ENCODE measurements around the gene TANC1. TPM values are rescaled to one million over a fixed set of nuclear protein-coding genes. Genes with fewer than 3 reads are reported as not detected.

Gene TANC1
- polyA plus RNA-seq, 1 donor from 2014 or later: 0.37 TPM

- Histone ChIP-seq H3K9me3 (ENCODE audit: low read length) (no peaks in the 10 kb centered on the region), H4K20me1 (ENCODE audit: insufficient read depth) (no peaks in the 10 kb centered on the region), H3K4me2 (ENCODE audit: low read length) (no peak overlapping the region), H2AFZ (ENCODE audit: low read depth, low read length) (no peak overlapping the region), H3F3A (ENCODE audit: insufficient read depth, low read length, poor library complexity, severe bottlenecking) (no peaks in the 10 kb centered on the region), H3K4me3 (ENCODE audit: low read length) (no peak overlapping the region), H3K9ac (ENCODE audit: low read length) (no peak overlapping the region), H3K36me3 (ENCODE audit: insufficient read depth, low read length) (no peaks in the 10 kb centered on the region), H3K9me2 (ENCODE audit: insufficient read depth, low read length) (no peaks in the 10 kb centered on the region), H3K79me2 (replicated peaks; ENCODE audit: insufficient read depth, low read length) (no peaks in the 10 kb centered on the region), H3K27ac (ENCODE audit: low read length) (no peak overlapping the region), H3K27me3 (ENCODE audit: insufficient read depth, low read depth, low read length) (no peaks in the 10 kb centered on the region)
- TF ChIP-seq SMC3 (conservative IDR thresholded peaks at IDR 0.05; ENCODE audit: poor library complexity) (no peak), REST (IDR thresholded peaks at IDR 0.05; ENCODE audit: borderline replicate concordance) (no peak), RAD21 (conservative IDR thresholded peaks at IDR 0.05) (no peak), POLR2AphosphoS5 (IDR thresholded peaks at IDR 0.05) (no peak), TAF1 (IDR thresholded peaks at IDR 0.05; ENCODE audit: low read depth) (no peak), CTCF (IDR thresholded peaks at IDR 0.05; ENCODE audit: poor library complexity, severe bottlenecking) (no peak), EZH2 (IDR thresholded peaks at IDR 0.05; ENCODE audit: borderline replicate concordance, insufficient read depth, low read length, poor library complexity, severe bottlenecking) (no peak), EP300 (conservative IDR thresholded peaks at IDR 0.05; ENCODE audit: poor library complexity, severe bottlenecking) (no peak), MXI1 (conservative IDR thresholded peaks at IDR 0.05; ENCODE audit: poor library complexity, severe bottlenecking) (no peak)
Observed at GRCh38 chr2:158948964-158949699, 19.3 kb upstream of the TANC1 start.

- H4K20me1 ChIP-seq (ENCODE audit: insufficient read depth): no peaks in the 10 kb centered on the region
- H3K79me2 ChIP-seq (replicated peaks; ENCODE audit: insufficient read depth, low read length): no peaks in the 10 kb centered on the region
- no peak overlapping the region for H3K4me3 ChIP-seq (ENCODE audit: low read length)
- H3F3A ChIP-seq (ENCODE audit: insufficient read depth, low read length, poor library complexity, severe bottlenecking): no peaks in the 10 kb centered on the region
- TF ChIP-seq CTCF (IDR thresholded peaks at IDR 0.05; ENCODE audit: poor library complexity, severe bottlenecking) (no peak), EZH2 (IDR thresholded peaks at IDR 0.05; ENCODE audit: borderline replicate concordance, insufficient read depth, low read length, poor library complexity, severe bottlenecking) (no peak), RAD21 (conservative IDR thresholded peaks at IDR 0.05) (no peak), TAF1 (IDR thresholded peaks at IDR 0.05; ENCODE audit: low read depth) (no peak), REST (IDR thresholded peaks at IDR 0.05; ENCODE audit: borderline replicate concordance) (no peak), EP300 (conservative IDR thresholded peaks at IDR 0.05; ENCODE audit: poor library complexity, severe bottlenecking) (no peak), MXI1 (conservative IDR thresholded peaks at IDR 0.05; ENCODE audit: poor library complexity, severe bottlenecking) (no peak), SMC3 (conservative IDR thresholded peaks at IDR 0.05; ENCODE audit: poor library complexity) (no peak), POLR2AphosphoS5 (IDR thresholded peaks at IDR 0.05) (no peak)
- no peaks in the 10 kb centered on the region for H3K9me2 ChIP-seq (ENCODE audit: insufficient read depth, low read length)
- H3K36me3 ChIP-seq (ENCODE audit: insufficient read depth, low read length): no peaks in the 10 kb centered on the region
- no peaks in the 10 kb centered on the region for H3K27me3 ChIP-seq (ENCODE audit: insufficient read depth, low read depth, low read length)
- no peak overlapping the region for H3K27ac ChIP-seq (ENCODE audit: low read length)
- no peak overlapping the region for H3K4me2 ChIP-seq (ENCODE audit: low read length)
- no peak overlapping the region for H2AFZ ChIP-seq (ENCODE audit: low read depth, low read length)
- no peak overlapping the region for H3K9ac ChIP-seq (ENCODE audit: low read length)
- no peaks in the 10 kb centered on the region for H3K9me3 ChIP-seq (ENCODE audit: low read length)
Observed at GRCh38 chr2:158953454-158953853, 15.0 kb upstream of the TANC1 start.

Measured in neural cell (in vitro differentiated cells).